Fibroblast of lung (primary cell): ENCODE data around the gene ACSS1. TPM values are rescaled to one million over a fixed set of nuclear protein-coding genes. Genes with fewer than 3 reads are reported as not detected.

Experiments used
- DNase-seq, 2 donors: peaks; one replicate each; pipeline versions ENCODE4 v3.0.0 to v3.0.0-alpha.2; 2010; ENCODE audit warnings: low read depth in 2 of 2
- H2AFZ ChIP-seq: 2 replicates; pipeline ENCODE4 v1.5.1; 2012; ENCODE audit warnings: low read length, control low read depth, inconsistent platforms
- H3K27ac ChIP-seq: 2 replicates; pipeline ENCODE4 v1.5.1; 2011; ENCODE audit warnings: low read length, control low read depth; ENCODE audit not compliant: insufficient read depth
- H3K27me3 ChIP-seq: 2 replicates; pipeline ENCODE4 v1.5.1; 2011; ENCODE audit warnings: mild to moderate bottlenecking, low read length; ENCODE audit not compliant: control insufficient read depth, insufficient read depth
- H3K36me3 ChIP-seq: 2 replicates; pipeline ENCODE4 v1.5.1; 2011; ENCODE audit warnings: low read length; ENCODE audit not compliant: control insufficient read depth, insufficient read depth
- H3K4me1 ChIP-seq: 2 replicates; pipeline ENCODE4 v1.5.1; 2011; ENCODE audit warnings: low read length; ENCODE audit not compliant: control insufficient read depth, insufficient read depth; ENCODE audit errors: extremely low read depth
- H3K4me2 ChIP-seq: 2 replicates; pipeline ENCODE4 v1.5.1; 2011; ENCODE audit warnings: low read length, control low read depth; ENCODE audit not compliant: insufficient read depth; ENCODE audit errors: extremely low read depth
- H3K4me3 ChIP-seq, 4 experiments: fragments of 200-600 bp in 1 of 4; sonication (generic) in 1 of 4; replicated peaks in 1 of 4; 2 replicates each; pipeline ENCODE4 v1.5.1; 2011 to 2016; ENCODE audit warnings: low read length in 4 of 4, low read depth in 3 of 4, mild to moderate bottlenecking in 3 of 4, control low read depth in 2 of 4, inconsistent platforms in 1 of 4, mixed read lengths in 1 of 4; ENCODE audit not compliant: insufficient read depth in 1 of 4; ENCODE audit errors: control extremely low read depth in 1 of 4
- H3K79me2 ChIP-seq: 2 replicates; pipeline ENCODE4 v1.5.1; 2012; ENCODE audit warnings: mild to moderate bottlenecking, low read length, inconsistent platforms; ENCODE audit not compliant: control insufficient read depth, insufficient read depth
- H3K9ac ChIP-seq: 2 replicates; pipeline ENCODE4 v1.5.1; 2011; ENCODE audit warnings: mild to moderate bottlenecking, low read length, control low read depth; ENCODE audit not compliant: insufficient read depth
- H3K9me3 ChIP-seq: 2 replicates; pipeline ENCODE4 v1.5.1; 2012; ENCODE audit warnings: low read depth, low read length; ENCODE audit not compliant: control insufficient read depth, insufficient read depth
- H4K20me1 ChIP-seq: 2 replicates; pipeline ENCODE4 v1.5.1; 2011; ENCODE audit warnings: low read length; ENCODE audit not compliant: control insufficient read depth, insufficient read depth; ENCODE audit errors: extremely low read depth
- EZH2 ChIP-seq: IDR thresholded peaks from 2 replicates; pipeline ENCODE4 v1.5.1; 2012; ENCODE audit warnings: low read length, control low read depth, mild to moderate bottlenecking; ENCODE audit errors: missing control alignments
- polyA plus RNA-seq, 2 donors: library from polyadenylated mRNA; depleted of rRNA in 1 of 2; stranded (reverse) in 1 of 2; unstranded in 1 of 2; fragments of >200 nt; gene quantifications; 2 replicates each; pipeline ENCODE4 v1.2.1, GENCODE V29; 2011 to 2012; ENCODE audit warnings: missing spikeins in 1 of 2
- total RNA-seq: library from RNA; depleted of rRNA; stranded (reverse); fragments of >200 nt; gene quantifications from 2 replicates; pipeline ENCODE4 v1.2.1, GENCODE V29; 2014
- TF ChIP-seq, protein P1 (sequence below), 2 donors: IDR thresholded peaks in 1 of 2; conservative IDR thresholded peaks in 1 of 2; 1 replicate in 1 of 2; 2 replicates in 1 of 2; pipeline ENCODE4 v1.5.1; 2011 to 2012; ENCODE audit warnings: low read length in 2 of 2, control low read depth in 1 of 2, inconsistent platforms in 1 of 2, low read depth in 1 of 2, mild to moderate bottlenecking in 1 of 2

The ACSS1 gene
- total and polyA plus RNA-seq, 2 donors (not counting 1 experiment from before 2014, with no cell fraction given), result 1.3 to 3.4 TPM

DNA sequence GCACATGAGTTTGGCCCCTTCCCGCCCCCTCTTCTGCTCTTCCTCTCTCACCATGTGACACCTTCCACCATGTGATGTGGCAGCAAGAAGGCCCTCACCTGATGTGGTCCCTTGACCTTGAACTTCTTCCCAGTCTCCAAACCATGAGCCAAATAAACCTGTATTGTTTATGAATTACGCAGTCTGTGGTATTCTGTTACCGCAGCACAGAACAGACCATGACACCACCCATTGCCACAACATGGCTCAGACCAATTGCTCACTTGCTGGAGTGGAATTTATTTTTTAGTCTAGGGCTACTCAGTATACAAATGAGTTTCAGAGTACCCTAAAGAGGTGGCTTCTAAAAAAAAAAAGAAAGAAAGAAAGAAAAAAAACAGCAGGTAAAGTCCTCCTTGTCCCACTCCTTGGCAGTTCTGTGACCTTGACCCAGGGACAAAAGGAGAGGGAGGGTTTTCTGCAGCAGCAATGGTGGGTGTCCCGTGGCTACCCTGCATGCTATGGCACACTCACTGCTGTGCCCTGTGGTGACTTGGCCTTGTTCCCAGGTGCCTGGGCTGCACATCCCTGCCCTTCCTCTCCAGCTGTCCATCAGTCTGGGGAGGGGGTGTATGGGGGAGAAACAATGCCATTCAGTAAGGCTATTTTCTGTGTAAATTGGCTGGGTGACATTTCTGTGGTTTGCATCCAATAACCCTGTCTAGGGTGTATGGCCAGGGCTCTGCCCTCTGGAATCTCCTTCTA lies 29.4 kb upstream of the ACSS1 start:
- no peaks in the 10 kb centered on the region for H3K36me3 ChIP-seq
- no peak overlapping the region for H3K27ac ChIP-seq
- H3K27me3 ChIP-seq, result peaks cover 42% of the 10 kb centered on the region
- no peaks in the 10 kb centered on the region for H3K4me1 ChIP-seq
- TF ChIP-seq, protein P1, sequence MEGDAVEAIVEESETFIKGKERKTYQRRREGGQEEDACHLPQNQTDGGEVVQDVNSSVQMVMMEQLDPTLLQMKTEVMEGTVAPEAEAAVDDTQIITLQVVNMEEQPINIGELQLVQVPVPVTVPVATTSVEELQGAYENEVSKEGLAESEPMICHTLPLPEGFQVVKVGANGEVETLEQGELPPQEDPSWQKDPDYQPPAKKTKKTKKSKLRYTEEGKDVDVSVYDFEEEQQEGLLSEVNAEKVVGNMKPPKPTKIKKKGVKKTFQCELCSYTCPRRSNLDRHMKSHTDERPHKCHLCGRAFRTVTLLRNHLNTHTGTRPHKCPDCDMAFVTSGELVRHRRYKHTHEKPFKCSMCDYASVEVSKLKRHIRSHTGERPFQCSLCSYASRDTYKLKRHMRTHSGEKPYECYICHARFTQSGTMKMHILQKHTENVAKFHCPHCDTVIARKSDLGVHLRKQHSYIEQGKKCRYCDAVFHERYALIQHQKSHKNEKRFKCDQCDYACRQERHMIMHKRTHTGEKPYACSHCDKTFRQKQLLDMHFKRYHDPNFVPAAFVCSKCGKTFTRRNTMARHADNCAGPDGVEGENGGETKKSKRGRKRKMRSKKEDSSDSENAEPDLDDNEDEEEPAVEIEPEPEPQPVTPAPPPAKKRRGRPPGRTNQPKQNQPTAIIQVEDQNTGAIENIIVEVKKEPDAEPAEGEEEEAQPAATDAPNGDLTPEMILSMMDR (conservative IDR thresholded peaks at IDR 0.05 in 1 of 2, IDR thresholded peaks at IDR 0.05 in 1 of 2; ENCODE audit: low read depth in 1 of 2, low read length in 2 of 2), result no peak
- TF ChIP-seq EZH2, result no peak
- no peaks in the 10 kb centered on the region for H3K9me3 ChIP-seq
- no peaks in the 10 kb centered on the region for H4K20me1 ChIP-seq
- no peak overlapping the region for H2AFZ ChIP-seq
- no peak overlapping the region for H3K4me2 ChIP-seq
- no peak for DNase-seq
- no peaks in the 10 kb centered on the region for H3K79me2 ChIP-seq
- H3K9ac ChIP-seq, result no peak overlapping the region
- no peak overlapping the region for H3K4me3 ChIP-seq

GRCh38 chr20:25085756-25086495 lies 28.0 kb upstream of the ACSS1 start:
- Histone ChIP-seq H3K79me2 (no peaks in the 10 kb centered on the region), H2AFZ (no peak overlapping the region), H3K9me3 (no peaks in the 10 kb centered on the region), H4K20me1 (no peaks in the 10 kb centered on the region), H3K27me3 (peaks cover 54% of the 10 kb centered on the region), H3K9ac (no peak overlapping the region), H3K36me3 (no peaks in the 10 kb centered on the region), H3K27ac (no peak overlapping the region), H3K4me1 (no peaks in the 10 kb centered on the region), H3K4me2 (no peak overlapping the region), H3K4me3 (no peak overlapping the region)
- DNase-seq, result no peak
- TF ChIP-seq, protein P1 (conservative IDR thresholded peaks at IDR 0.05 in 1 of 2, IDR thresholded peaks at IDR 0.05 in 1 of 2; ENCODE audit: low read depth in 1 of 2, low read length in 2 of 2), result no peak
- no peak for TF ChIP-seq EZH2

DNA sequence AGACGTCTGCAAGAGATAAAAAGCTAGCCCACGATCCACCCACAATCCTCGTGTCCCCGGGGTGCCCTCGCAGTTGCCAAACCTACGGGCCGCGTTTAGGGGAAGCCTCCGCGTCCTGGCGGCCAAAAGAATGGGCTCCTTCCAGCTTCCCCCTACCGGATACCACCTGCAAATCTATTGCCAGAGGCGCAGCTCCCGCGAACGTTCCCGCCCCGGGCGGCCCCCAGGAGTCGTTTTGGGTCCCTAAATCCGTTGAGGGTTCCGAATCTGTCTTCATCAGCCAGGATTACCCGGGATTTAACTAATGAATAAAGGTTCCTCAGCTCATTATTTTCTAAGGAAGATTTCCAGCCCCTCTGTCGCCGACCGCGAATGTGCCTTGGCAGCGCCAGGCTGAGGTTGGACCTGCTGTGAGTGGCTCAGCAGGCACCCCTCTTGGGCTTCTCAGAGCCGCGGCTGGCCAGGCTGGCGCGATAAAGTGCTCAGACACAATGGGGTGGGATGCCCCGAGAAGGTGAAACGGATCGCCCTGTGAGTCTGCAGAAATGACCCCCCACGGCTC lies 26.8 kb upstream of the ACSS1 start:
- Histone ChIP-seq H3K9me3 (no peaks in the 10 kb centered on the region), H4K20me1 (no peaks in the 10 kb centered on the region), H3K27me3 (peaks cover 65% of the 10 kb centered on the region), H3K4me2 (no peak overlapping the region), H2AFZ (no peak overlapping the region), H3K9ac (no peak overlapping the region), H3K79me2 (no peaks in the 10 kb centered on the region), H3K4me3 (no peak overlapping the region), H3K27ac (no peak overlapping the region), H3K36me3 (no peaks in the 10 kb centered on the region), H3K4me1 (no peaks in the 10 kb centered on the region)
- no peak for DNase-seq
- peak; percentile 18 for TF ChIP-seq EZH2
- TF ChIP-seq, protein P1 (conservative IDR thresholded peaks at IDR 0.05 in 1 of 2, IDR thresholded peaks at IDR 0.05 in 1 of 2; ENCODE audit: low read depth in 1 of 2, low read length in 2 of 2), result no peak
